Tibial artery (tissue), 4 donors: ENCODE measurements around the gene TP63.
"Not testable (repeated sequence)": the region's sequence is repeated elsewhere in the genome, so short reads cannot be mapped to it uniquely, and the experiment has no call there.

Experiments used
- DNase-seq, 2 donors: peaks; one replicate each; pipeline ENCODE4 v3.0.0-alpha.2; 2019
- H3K27ac ChIP-seq, 2 donors: fragments of 200-600 bp; sonication (generic) in 1 of 2; 1 replicate in 1 of 2; 2 replicates in 1 of 2; pipeline ENCODE4 v1.5.1; 2018 to 2019; ENCODE audit warnings: mild to moderate bottlenecking in 1 of 2
- H3K27me3 ChIP-seq, 2 donors: fragments of 200-600 bp; sonication (generic) in 1 of 2; one replicate each; pipeline versions ENCODE4 v1.5.1 to v1.6.0; 2016 to 2019
- H3K36me3 ChIP-seq, 3 donors: fragments of 200-600 bp; sonication (generic) in 2 of 3; one replicate each; pipeline ENCODE4 v1.5.1; 2016 to 2019; ENCODE audit warnings: mild to moderate bottlenecking in 2 of 3
- H3K4me1 ChIP-seq, 4 donors: fragments of 200-600 bp; sonication (generic) in 2 of 4; 1 replicate in 3 of 4; 2 replicates in 1 of 4; pipeline ENCODE4 v1.5.1; 2016 to 2019
- H3K4me3 ChIP-seq, 2 donors: fragments of 200-600 bp; sonication (generic) in 1 of 2; 1 replicate in 1 of 2; 2 replicates in 1 of 2; pipeline ENCODE4 v1.5.1; 2018 to 2019; ENCODE audit warnings: mild to moderate bottlenecking in 2 of 2
- H3K9me3 ChIP-seq, 3 donors: fragments of 200-600 bp; sonication (generic) in 1 of 3; one replicate each; pipeline ENCODE4 v1.5.1; 2016 to 2019
- CTCF ChIP-seq, 2 experiments: fragments of 200-600 bp in 1 of 2; fragments of 450-650 bp in 1 of 2; IDR thresholded peaks; one replicate each; pipeline ENCODE4 v1.5.1; 2017 to 2019; ENCODE audit warnings: antibody characterized with exemption in 2 of 2, mild to moderate bottlenecking in 1 of 2, moderate library complexity in 1 of 2
- intact Hi-C: fragments of 100-400 bp; cut with DNase I; formaldehyde crosslinking; loops from one replicate; pipeline ENCODE4 v1.15.0; 2023; ENCODE audit warnings: low total_unique reads

TP63 gene

GRCh38 chr3:189598530-189599225 is 32.5 kb upstream of the TP63 start:
- no peak overlapping the region for H3K27ac ChIP-seq
- intact Hi-C loops: no loop called here
- TF ChIP-seq CTCF (IDR thresholded peaks at IDR 0.05): no peak
- no peaks in the 10 kb centered on the region for H3K9me3 ChIP-seq
- DNase-seq: no peak
- no peaks in the 10 kb centered on the region for H3K4me1 ChIP-seq
- H3K27me3 ChIP-seq: no peaks in the 10 kb centered on the region
- no peak overlapping the region for H3K4me3 ChIP-seq
- no peaks in the 10 kb centered on the region for H3K36me3 ChIP-seq

GRCh38 chr3:189602471-189602870 is 28.7 kb upstream of the TP63 start:
- TF ChIP-seq CTCF (IDR thresholded peaks at IDR 0.05): no peak
- Histone ChIP-seq H3K4me1 (no peaks in the 10 kb centered on the region), H3K27me3 (no peaks in the 10 kb centered on the region), H3K27ac (no peak overlapping the region), H3K9me3 (peaks cover 0 to 8% (median 0%) of the 10 kb centered on the region in 3 donors), H3K4me3 (no peak overlapping the region), H3K36me3 (no peaks in the 10 kb centered on the region)
- intact Hi-C loops: no loop called here
- DNase-seq: no peak

- Histone ChIP-seq H3K27ac (no peak overlapping the region), H3K36me3 (no peaks in the 10 kb centered on the region), H3K4me1 (no peaks in the 10 kb centered on the region), H3K27me3 (no peaks in the 10 kb centered on the region), H3K4me3 (no peak overlapping the region), H3K9me3 (peaks cover 0 to 10% (median 0%) of the 10 kb centered on the region in 3 donors)
- TF ChIP-seq CTCF (IDR thresholded peaks at IDR 0.05): no peak
- intact Hi-C loops: no loop called here
- no peak for DNase-seq
These were observed 25.5 kb upstream of the TP63 start for GRCh38 chr3:189605717-189606116.

- DNase-seq: no peak
- TF ChIP-seq CTCF (IDR thresholded peaks at IDR 0.05): no peak
- no peaks in the 10 kb centered on the region for H3K4me1 ChIP-seq
- intact Hi-C loops: no loop called here
- H3K27me3 ChIP-seq: no peaks in the 10 kb centered on the region
- no peak overlapping the region for H3K4me3 ChIP-seq
- peaks cover 0 to 16% (median 0%) of the 10 kb centered on the region in 3 donors for H3K9me3 ChIP-seq
- no peaks in the 10 kb centered on the region for H3K36me3 ChIP-seq
- H3K27ac ChIP-seq: no peak overlapping the region
These were observed 24.4 kb upstream of the TP63 start for GRCh38 chr3:189606774-189607173.

- DNase-seq, H3K4me1 ChIP-seq, intact Hi-C loops, H3K36me3 ChIP-seq, H3K27ac ChIP-seq, H3K27me3 ChIP-seq, H3K4me3 ChIP-seq, H3K9me3 ChIP-seq: not testable (repeated sequence)
These were observed 18.5 kb upstream of the TP63 start for GRCh38 chr3:189612641-189613040.

GRCh38 chr3:189613122-189613521 is 18.1 kb upstream of the TP63 start:
- intact Hi-C loops: no loop called here
- Histone ChIP-seq H3K9me3 (peaks cover 0 to 8% (median 0%) of the 10 kb centered on the region in 3 donors), H3K4me1 (no peaks in the 10 kb centered on the region), H3K27me3 (no peaks in the 10 kb centered on the region), H3K4me3 (no peak overlapping the region), H3K27ac (no peak overlapping the region), H3K36me3 (no peaks in the 10 kb centered on the region)
- no peak for TF ChIP-seq CTCF (IDR thresholded peaks at IDR 0.05)
- no peak for DNase-seq
